Hepatocyte (in vitro differentiated cells): ENCODE results near the gene ARL14EPL.

Experiments used
- CTCF ChIP-seq: fragments of 200-600 bp; sonication (generic); IDR thresholded peaks from 2 replicates; pipeline ENCODE4 v1.5.1; 2016; ENCODE audit warnings: antibody characterized with exemption, mild to moderate bottlenecking; ENCODE audit not compliant: poor library complexity
- EZH2 ChIP-seq: fragments of 200-600 bp; sonication (generic); IDR thresholded peaks from 2 replicates; pipeline ENCODE4 v1.6.1; 2016; ENCODE audit warnings: antibody characterized with exemption, mild to moderate bottlenecking, borderline replicate concordance
- EZH2phosphoT487 ChIP-seq: fragments of 200-600 bp; sonication (generic); IDR thresholded peaks from one replicate; pipeline ENCODE4 v1.6.1; 2018; ENCODE audit warnings: antibody characterized with exemption, mild to moderate bottlenecking, low read depth, moderate library complexity; ENCODE audit not compliant: unreplicated experiment, severe bottlenecking

GRCh38 chr5:115983519-115983918 is 48.8 kb upstream of the ARL14EPL start:
- TF ChIP-seq CTCF (no peak), EZH2phosphoT487 (no peak), EZH2 (no peak)
